HG02981 (cell line): Measurements from ENCODE around the gene SLC16A12.

Source experiments
- ATAC-seq: cut with Tn5 transposase; IDR thresholded peaks from one replicate; pipeline ENCODE4 v1.9.1; 2021; ENCODE audit warnings: mild to moderate bottlenecking, moderate library complexity; ENCODE audit not compliant: unreplicated experiment

The SLC16A12 gene, protein sequence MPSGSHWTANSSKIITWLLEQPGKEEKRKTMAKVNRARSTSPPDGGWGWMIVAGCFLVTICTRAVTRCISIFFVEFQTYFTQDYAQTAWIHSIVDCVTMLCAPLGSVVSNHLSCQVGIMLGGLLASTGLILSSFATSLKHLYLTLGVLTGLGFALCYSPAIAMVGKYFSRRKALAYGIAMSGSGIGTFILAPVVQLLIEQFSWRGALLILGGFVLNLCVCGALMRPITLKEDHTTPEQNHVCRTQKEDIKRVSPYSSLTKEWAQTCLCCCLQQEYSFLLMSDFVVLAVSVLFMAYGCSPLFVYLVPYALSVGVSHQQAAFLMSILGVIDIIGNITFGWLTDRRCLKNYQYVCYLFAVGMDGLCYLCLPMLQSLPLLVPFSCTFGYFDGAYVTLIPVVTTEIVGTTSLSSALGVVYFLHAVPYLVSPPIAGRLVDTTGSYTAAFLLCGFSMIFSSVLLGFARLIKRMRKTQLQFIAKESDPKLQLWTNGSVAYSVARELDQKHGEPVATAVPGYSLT

DNA sequence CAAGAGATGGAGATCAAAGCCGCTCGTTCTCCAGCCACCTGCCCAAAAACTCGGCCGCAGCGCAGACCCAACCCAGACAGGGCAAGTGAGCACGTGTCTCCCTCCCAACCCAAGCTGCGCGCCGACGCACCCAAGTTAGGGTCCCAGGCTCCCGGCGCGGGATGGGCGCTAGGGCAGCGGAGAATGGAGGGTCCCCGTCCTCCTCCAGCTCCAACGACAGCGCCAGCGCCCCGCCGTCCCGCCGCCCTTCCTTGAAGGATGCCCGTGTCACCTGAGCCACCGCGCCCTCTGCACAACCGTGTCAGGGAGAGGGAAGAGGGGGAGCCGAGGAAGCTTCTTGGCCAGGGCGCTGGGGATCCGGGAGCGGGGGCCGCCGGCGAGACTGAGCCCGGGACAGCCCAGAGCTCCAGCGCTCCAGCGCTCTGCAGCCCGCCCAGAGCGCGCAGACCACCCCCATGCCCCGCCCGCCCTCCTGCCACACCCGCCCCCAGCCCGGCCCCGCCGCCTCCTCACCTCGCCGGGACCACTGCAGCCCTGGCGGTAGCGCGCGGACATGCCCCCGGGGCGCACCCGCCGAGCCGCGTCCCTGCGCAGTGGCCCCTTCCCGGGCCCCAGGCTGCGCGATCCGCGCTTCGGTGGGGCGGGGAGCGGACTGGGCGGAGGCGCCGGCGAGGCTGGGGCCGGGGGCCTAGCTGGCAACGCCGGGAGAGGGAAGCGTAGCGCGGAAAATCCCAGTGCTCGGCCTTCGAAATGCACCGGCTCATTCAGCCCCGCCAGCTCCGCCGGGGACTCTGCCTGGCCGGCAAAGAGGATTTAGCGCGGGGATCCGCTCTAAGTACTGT lies at the start of gene SLC16A12:
Gene SLC16A12, minus strand, starts transcription at position 424 of the 842 bp plus-strand sequence. CDS start 73,016 bp downstream, outside the sequence.
- ATAC-seq, result no peak

DNA sequence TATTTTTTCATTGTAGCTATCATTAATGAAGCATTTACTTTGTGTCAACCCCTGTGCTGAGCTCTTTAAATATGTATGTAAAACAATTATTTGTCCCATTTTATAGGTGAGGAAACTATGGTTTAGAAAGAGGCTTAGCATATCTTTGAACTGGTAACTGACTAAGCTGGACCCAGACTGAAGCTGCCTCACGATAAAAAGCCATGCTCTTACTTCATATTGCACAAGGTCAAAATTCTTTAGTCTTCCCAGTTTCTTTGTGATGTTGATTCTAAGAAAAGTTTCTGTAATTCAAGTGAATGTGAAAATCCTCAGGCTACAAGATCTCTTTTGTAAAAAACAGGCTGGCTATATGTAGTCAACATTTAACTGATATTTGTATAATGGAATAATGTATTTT lies 46.6 kb upstream of the SLC16A12 start:
- no peak for ATAC-seq

DNA sequence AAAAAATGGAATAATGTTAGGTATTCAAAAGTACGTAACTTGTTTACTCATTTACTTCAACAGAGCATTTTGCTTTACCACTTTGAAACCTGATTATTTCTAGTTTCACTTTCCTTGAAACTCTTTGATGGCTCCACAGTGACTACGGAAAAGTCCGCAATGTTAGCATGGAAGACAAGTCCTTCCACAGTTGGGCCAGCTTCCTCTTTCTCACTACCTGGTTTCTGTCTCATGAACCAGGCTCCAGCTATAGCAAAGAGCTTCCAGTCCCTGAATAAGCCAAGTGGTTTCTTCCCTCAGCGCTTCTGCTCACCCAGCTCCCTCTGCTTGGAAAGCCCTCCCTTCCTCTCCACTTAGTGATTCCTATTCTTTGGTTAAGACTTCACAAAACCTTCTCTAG lies 44.8 kb upstream of the SLC16A12 start:
- ATAC-seq, result no peak

DNA sequence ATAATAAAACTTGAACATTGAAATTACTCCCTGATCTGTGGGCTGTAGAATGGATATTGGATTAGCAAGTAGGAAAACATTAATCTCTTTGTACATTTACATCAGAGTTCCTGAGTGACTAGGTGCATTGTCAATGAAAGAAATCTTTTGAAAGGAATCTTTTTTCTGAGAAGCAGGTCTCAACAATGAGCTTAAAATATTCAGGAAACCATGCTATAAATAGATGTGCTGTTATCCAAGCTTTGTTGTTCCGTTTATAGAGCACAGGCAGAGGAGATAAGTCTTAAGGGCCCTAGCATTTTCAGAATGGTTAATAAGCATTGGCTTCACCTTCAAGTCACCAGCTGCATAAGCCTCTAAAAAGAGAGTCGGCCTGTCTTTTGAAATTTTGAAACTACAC lies 41.3 kb upstream of the SLC16A12 start:
- no peak for ATAC-seq

DNA sequence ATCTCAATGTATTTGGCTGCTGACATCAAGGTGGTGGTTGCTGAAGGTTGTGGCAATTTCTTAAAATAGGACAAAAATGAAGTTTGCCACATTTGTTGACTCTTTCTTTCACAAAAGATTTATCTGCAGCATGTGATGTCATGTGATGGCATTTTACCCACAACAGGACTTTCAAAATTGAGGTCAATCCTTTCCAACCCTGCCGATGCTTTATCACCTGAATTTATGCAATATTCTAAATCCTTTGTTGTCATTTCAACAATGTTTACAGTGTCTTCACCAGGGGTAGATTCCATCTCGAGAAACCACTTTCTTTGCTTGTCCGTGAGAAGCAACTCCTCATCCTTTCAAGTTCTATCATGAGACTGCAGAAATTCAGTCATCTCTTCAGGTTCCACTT lies 40.6 kb upstream of the SLC16A12 start:
- no peak for ATAC-seq

DNA sequence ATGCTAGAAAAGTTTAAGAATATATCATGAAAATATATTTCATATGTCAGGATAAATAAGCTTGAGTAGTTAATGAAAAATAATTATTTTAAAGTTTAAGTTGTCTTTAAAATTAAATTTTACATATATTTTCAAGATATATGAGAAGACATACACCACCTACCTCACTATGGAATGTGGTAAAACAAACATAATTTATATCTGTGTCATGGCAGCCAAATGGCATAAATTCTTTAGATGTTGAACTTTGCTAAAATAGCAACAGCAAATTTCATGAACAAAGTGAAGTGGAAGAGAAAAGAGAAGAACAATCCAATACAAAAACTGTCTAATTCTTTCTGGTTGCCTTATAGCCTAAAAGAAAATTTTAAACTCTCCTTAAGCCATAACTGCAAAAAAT lies 39.6 kb upstream of the SLC16A12 start:
- ATAC-seq, result no peak

DNA sequence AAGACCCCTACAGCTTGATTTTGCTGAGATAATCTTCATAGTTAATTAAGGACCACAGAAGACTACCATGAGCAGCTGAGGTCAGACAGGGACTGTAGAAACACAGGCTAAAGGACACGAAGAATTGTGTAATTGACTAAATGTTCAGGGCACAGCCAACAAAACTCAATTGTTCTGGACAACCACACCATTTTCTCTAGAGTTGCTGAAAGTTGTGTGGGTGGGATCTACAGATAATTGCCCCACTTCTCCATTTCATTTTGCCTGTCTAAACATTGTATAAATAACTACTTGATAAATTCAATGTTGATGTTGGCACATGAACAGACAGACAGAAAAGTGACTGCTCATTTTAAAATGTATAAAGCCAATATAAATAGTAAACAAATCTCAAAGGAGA lies 39.0 kb upstream of the SLC16A12 start:
- ATAC-seq, result no peak

DNA sequence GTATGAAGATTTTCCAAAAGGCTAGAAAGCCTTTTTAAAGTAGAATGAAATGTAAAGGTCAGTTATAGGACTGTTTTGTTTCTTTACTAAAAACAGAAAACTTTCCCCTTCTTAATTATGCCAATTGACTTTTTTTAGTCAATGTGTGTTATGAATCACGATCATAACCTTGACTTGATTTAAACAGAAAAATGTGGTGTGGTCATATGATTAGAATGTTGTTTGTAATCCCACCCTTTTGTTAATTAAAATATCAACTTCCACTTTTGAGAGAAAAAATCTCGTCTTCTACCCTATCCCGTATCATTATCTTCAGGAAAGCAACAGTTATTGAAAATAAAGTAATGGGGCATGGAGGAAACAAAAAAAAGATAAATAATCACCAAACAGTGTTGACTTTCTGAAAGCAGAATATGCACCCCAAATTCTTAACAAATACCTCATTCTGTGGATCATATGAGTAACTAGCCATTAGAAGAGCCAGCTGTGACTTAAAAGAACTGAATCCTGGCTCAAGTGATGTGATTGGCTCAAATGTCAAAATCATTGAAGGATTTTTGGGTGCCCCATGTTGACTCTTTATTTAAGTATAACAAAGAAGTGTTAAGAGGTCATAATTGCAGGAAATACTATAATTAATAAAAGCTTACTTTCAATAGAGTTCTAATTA lies 32.3 kb upstream of the SLC16A12 start:
- ATAC-seq, result no peak

DNA sequence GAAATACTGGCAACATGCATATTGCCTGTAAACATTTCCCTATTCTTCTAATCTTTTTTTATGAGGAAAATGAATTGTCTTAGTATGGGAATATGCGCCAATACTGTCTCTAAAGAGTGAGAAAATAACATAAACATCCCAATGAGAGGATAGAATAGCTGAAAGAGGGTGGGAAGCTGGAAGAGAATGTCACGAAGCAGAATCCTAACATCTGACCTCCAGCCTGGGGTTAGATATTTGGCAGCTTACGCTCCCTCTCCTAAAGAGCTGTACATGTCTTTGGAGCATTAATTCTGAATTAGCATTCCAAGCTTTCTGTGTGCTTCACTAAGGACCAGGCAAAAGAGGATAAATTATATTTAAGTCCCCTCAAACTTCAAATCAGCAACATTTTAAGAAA lies 31.6 kb upstream of the SLC16A12 start:
- ATAC-seq, result no peak

DNA sequence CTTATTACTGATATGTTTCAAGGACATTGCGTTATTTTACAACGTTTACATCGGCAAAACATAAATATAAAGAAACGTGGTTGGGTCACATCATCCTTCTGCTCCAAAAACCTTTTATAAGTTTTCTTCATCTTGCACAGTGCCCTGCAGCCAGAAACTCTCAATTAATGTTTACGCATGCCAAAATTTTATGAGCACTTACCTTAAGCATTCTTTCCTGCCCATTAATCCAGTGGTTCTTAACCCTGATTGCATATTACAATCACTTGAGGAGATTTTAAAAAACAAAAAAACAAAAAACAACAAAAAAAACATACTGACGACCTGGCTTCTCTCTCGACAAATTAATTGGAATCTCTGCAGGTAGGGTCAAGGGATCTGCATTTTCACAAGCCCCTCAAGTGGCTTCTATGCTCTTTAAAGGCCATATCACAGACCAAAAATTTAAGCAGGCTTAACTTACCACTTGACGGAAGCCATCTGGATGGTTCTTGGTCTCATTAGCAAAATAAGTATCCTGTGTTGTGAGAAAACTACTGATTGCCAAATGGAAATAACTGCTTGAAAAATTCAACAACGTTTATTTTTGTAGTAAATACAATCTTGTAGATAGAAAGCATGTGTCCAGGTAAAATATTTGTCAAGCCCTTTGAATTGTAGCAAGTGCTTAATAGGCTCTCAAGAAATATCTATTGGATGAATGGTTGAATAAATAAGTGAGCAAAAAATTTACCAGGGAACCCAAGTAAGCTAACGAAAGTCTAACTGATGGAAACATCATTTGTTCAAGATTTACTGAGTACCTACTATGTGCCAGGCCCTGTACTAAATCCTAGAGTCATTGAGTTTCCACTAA lies 30.9 kb upstream of the SLC16A12 start:
- no peak for ATAC-seq

DNA sequence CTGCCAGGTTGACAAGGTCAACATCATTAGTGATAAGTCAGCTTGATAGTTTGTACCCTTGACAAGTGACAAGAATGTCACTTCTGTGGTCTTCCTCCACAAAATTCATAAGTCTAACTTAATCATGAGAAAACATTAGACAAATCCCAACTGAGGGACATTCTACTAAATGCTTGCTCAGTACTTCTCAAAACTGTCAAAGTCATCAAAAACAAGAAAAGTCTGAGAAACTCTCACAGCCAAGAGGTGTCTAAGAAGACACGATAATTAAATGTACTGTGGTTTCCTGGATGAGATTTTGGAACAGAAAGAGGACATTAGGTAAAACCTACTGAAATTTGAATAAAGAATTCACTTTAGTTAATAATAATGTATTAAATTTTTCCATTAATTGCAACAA lies 29.8 kb upstream of the SLC16A12 start:
- ATAC-seq, result no peak

DNA sequence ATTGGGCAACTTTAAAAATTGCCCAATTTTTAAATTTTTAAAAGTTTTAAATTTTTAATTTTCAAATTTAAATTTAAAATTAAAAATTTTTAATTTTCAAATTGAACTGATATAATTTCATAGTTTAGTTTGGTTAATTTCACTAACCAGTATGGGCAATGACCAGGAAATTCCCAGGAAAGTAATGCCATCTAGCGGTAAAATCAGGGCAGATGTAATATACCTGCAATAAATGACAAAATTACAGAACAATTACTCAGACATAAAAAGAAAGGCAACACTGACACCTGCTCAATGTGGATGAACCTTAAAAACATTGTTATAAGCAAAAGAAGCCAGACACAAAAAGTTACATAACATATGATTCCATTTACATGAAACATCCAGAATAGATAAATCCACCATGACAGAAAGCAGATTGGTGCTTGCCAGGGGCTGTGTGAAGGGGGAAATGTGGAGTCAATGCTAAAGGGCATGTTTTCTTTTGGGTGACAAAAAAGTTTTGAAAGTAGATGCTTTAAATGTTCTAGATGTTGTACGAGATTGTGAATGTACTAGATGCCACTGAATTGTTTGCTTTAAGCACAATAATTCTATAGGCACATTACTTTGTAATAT lies 28.6 kb upstream of the SLC16A12 start:
- no peak for ATAC-seq

DNA sequence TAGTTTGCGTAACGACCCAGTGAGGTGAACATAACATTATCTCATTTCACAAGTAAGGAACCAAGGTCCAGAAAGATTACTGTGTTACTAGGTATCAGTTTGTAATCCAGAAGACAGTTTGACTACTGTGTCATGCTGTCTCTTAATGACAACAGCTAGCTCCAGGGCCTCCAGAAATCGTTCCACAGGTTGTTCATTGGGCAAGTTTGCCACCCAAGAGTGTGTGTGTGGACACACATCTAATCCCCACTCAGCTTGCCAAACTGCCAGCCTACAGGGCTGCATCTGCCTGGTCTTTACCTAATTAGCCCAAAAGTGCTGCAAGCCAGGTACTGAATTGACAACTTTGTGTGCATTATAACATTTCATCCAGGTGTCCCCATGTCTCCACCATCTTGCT lies 27.9 kb upstream of the SLC16A12 start:
- no peak for ATAC-seq

DNA sequence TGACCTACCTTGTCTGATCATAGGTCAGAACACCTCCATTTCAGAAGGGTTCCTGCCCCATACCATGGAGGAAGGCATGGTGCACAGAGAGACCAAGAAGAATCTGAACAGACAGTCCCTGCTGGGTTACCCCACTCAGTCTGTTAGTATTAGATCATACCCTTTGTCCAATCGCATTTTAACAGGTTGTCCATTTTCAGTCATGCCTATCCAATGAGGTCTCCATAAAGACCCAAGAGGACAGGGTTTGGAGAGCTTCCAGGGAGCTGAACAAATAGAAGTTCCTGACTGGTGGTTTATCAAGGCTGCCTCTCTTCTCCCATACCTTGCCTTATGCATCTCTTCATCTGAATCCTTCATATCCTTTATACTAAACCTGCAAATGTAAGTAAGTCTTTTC lies 21.2 kb upstream of the SLC16A12 start:
- no peak for ATAC-seq

DNA sequence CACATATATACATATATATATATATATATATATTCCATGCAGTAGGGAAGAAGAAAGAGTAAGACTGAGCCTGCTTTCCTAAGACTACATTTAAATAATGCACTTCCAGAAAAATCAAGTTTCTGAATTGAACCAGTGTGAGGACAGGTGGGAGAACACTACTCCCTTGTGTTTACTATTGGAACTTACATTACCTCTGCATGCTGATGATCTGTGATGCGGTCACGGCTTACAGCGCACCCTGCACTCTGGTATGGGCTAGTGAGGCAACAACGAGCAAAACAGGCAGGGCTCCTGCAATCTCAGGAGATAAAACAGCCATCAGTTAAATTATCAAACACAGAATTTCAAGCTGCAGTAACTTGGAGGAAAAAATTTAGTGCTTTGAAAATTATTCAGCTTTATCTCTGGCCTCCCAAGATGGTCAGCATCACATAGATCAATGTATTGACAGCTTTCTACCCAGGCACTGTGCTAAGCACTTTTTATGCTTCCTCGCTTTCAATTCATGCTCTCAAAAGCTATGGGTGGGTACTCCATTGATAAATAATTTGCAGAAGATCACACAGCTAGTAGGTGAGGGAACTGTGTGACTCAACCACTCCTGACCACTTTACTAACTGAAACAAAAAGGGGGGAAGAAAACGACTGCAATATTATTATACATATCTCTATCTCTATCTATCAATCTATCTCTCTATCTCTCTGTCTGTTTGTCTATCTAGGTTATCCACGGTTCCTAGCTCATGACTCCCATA lies 20.5 kb upstream of the SLC16A12 start:
- no peak for ATAC-seq

DNA sequence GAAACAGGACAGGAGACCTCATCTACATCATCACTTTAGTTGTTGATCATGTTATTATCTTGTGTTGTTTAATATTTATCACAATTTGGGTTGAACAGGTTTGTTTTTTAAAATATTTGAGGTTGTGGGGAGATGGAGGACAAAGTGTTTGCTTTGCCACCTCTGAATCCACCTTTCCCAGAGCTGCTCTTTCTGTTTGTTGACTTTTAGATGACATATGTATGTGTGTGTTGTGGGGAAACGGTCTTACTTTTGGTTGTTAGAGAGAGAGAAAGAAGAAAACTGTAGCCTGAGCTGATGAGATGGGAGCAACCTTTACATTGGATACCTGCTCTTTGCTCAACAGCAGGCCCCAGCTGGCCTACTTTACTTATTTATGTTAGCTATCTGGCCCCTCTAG lies 19.0 kb upstream of the SLC16A12 start:
- no peak for ATAC-seq

DNA sequence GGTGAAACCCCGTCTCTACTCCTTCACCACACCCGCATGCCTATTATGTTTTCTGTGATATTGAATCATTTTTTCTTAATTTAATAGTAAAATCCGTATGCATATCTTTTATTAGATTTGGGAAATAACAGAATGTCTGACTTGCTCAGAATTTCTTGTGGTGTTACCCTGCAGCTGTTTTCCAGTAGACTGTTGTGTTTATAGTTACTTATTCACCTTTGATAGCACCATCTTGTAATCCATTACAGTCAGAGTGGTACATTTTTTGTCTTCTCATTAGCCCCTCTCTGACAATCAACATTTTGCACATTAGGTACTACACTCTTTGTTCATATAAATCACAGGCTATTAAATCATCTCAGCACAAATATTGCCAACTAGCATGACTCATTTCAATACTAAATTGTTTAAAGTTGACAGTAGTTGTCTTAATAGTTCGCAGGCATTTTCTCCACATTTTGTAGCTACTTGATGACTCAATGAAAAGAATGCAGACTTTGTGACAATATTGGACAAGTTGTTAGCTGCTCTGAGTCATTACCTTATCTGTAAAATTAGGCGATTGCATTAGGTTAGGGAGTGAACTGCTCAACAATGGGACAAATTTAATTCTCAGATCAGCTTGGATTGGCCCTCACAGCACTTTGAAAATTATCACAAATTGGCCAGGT lies 17.8 kb upstream of the SLC16A12 start:
- no peak for ATAC-seq

DNA sequence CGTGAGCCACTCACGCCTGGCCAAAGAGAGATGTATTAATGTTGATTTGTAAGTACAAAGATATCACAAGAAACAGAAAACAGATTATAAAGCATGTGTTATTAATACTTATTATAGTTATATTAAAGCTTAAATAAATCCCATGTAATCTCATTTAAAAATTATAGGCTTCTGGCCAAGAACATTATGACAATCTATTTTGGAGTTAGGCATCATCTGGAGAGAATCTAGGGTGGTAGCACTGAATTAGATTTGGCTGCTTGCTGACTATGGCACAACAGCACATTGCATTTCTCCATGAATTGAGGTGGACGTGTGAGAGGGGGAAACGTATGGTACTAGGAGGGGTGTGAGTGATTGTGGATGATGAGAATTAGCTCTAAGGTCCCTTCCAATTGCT lies 16.8 kb upstream of the SLC16A12 start:
- ATAC-seq, result no peak

DNA sequence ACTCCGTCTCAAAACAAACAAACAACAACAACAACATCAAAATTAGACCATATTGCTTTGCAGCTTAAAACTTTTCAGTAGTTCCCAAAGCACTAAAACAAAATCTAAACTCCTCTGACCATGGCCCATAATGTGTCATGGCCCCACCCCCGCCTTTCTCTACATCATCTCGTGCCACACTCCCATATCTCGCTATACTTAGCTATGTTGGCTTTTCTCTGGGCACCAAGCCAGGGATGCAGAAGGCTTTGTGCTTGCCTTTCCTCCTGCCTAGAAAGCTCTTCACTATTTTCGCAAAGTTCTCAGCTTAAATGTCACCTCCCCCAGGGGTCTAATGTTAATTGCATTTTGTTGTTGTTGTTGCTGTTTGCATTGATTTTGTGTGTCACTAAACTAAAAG lies 15.1 kb upstream of the SLC16A12 start:
- ATAC-seq, result no peak
